ENCODE data around the gene GPR89A. TPM values are rescaled to one million over a fixed set of nuclear protein-coding genes. Genes with fewer than 3 reads are reported as not detected.
"Not testable (repeated sequence)": the region's sequence is repeated elsewhere in the genome, so short reads cannot be mapped to it uniquely, and the experiment has no call there.

Gene GPR89A
- total and polyA plus RNA-seq, 9 donors = 12.5 to 23.1 (median 18.9) TPM

DNA sequence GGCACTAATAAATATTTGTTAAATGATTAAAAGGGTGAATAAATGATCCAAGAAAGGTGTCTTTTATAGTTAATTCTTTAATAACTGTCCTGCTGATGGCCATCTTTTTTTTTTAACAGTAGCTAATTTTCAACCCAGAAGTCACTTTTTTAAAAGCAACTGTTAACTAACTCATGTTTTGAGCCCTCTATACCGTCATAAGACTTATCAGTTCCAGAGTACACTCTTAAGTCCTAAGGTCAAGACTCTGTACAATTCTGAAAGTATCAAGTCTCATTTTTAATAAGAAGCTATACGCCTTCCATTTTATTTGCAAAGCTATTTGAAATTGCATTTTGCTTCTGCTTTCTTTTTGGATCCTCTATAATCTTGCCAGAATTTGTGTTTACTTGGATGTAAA lies 3.0 kb downstream of the GPR89A start:
- H3K4me3 ChIP-seq; H3K36me3 ChIP-seq; DNase-seq; H3K27ac ChIP-seq; intact Hi-C loops (cut with DNase I); H3K4me1 ChIP-seq (ENCODE audit: insufficient read depth); H3K27me3 ChIP-seq; H3K9me3 ChIP-seq: not testable (repeated sequence)
- WGBS, 3 donors = 83 to 91% (median 86%) methylated on average over 2 of the region's 2 CpGs

DNA sequence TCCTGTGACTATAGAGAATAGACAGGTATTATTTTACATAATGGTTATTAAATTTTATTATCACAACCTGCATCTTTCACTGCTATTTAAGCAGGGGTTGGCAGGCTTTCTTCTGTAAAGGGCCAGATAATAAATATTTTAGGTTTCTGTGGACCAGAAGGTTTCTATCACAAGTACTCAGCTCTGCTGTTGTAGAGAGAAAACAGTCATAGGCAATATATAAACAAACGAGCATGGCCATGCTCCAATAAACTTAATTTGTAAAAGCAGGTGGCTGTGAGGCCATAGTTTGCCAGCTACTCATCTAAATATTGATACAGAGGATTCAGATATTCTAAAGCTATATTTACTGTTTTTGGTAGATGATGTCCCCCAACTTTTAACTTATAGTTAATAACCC lies 12.3 kb downstream of the GPR89A start:
- H3K36me3 ChIP-seq; H3K4me3 ChIP-seq; H3K27me3 ChIP-seq; H3K27ac ChIP-seq; H3K4me1 ChIP-seq (ENCODE audit: insufficient read depth); DNase-seq; H3K9me3 ChIP-seq; intact Hi-C loops (cut with DNase I): not testable (repeated sequence)
- 25 to 45% (median 25%) methylated on average over 1 of the region's 1 CpG for WGBS, 3 donors

DNA sequence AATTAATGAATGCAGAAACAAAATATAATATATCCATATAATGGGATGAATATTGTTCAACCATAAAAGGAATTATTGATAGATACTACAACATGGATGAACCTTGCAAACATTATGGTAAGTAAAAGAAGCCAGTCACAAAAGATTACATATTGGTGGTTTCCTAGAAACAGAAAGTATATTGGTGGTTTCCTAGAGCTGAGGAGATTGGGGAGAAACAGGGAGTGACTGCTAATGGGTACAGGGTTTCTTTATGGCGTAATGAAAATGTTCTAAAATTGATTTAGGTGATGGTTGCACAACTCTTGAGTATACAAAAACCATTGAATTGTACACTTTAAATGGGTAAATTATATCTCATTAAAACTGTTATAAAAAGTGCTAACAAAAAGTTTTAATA lies 14.4 kb downstream of the GPR89A start:
- WGBS, 3 donors = no CpG with 5 or more reads among the region's 1 CpG
- H3K27me3 ChIP-seq; H3K36me3 ChIP-seq; H3K4me3 ChIP-seq; H3K27ac ChIP-seq; H3K9me3 ChIP-seq; DNase-seq; intact Hi-C loops (cut with DNase I); H3K4me1 ChIP-seq (ENCODE audit: insufficient read depth): not testable (repeated sequence)

DNA sequence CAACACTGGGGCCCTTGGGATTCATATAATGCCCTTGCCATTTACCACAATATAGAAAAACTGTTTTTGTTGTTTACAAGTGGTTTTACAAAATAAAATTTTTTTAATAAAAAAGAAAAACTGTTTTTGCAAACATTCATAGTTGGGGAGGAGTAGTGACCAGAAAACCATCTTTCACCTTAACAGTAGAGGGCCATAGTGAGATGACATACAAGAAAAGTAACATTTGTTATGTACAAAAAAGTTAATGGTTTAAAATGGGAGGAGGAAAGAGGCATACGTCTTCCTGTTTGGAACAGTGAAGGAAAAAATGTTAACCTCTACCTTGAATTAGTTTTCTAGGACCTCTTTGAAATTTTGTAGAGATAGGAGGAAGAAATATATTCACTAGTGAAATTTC lies 28.4 kb downstream of the GPR89A start:
- intact Hi-C loops (cut with DNase I); DNase-seq; H3K27ac ChIP-seq; H3K36me3 ChIP-seq; H3K4me1 ChIP-seq (ENCODE audit: insufficient read depth); H3K9me3 ChIP-seq; H3K4me3 ChIP-seq; H3K27me3 ChIP-seq: not testable (repeated sequence)
- WGBS, 3 donors = 56 to 82% (median 67%) methylated on average over 1 of the region's 1 CpG

DNA sequence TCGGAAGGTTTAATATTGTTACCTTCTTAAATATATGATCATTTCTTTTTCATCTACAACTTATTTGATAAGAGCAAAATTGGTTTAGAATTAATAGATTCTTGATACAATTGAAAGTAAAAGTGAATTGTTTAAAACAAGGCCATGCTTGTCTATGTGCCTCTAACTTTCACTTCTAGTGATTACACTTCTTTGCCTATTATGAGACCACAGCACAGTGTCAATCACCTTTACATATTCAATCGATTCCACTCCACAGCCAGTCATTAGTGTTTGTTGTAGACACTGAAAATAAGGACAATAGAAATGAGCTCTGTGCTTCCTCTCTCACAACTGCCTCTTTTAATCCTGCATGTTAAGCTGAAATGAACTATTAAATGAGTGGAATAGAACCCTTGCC lies 34.1 kb downstream of the GPR89A start:
- H3K4me1 ChIP-seq (ENCODE audit: insufficient read depth); DNase-seq; H3K27me3 ChIP-seq; H3K9me3 ChIP-seq; H3K36me3 ChIP-seq; intact Hi-C loops (cut with DNase I); H3K4me3 ChIP-seq; H3K27ac ChIP-seq: not testable (repeated sequence)
- 100% methylated on average over 1 of the region's 2 CpGs for WGBS, 3 donors

DNA sequence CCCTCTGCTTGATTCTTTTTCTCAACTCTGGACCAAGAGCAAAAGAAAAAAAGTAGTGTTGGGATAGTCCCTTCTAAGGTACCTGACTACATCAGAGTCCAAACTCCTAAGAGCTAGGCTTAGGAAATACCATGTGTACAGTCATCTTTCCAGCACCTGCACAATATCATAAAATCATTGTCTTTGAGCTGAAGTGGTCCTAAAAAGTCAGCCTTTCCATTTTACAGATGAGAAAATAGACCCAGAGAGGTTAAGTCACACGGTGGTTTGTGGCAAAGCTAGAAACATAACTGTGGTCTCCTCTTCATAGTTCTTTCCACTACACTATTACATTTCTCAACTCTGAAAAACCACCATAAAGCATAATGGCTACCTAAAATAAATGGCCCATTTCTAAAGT lies 36.2 kb downstream of the GPR89A start:
- H3K4me1 ChIP-seq (ENCODE audit: insufficient read depth); DNase-seq; intact Hi-C loops (cut with DNase I); H3K4me3 ChIP-seq; H3K27ac ChIP-seq; H3K27me3 ChIP-seq; H3K9me3 ChIP-seq; H3K36me3 ChIP-seq: not testable (repeated sequence)
- no CpG with 5 or more reads among the region's 1 CpG for WGBS, 3 donors

DNA sequence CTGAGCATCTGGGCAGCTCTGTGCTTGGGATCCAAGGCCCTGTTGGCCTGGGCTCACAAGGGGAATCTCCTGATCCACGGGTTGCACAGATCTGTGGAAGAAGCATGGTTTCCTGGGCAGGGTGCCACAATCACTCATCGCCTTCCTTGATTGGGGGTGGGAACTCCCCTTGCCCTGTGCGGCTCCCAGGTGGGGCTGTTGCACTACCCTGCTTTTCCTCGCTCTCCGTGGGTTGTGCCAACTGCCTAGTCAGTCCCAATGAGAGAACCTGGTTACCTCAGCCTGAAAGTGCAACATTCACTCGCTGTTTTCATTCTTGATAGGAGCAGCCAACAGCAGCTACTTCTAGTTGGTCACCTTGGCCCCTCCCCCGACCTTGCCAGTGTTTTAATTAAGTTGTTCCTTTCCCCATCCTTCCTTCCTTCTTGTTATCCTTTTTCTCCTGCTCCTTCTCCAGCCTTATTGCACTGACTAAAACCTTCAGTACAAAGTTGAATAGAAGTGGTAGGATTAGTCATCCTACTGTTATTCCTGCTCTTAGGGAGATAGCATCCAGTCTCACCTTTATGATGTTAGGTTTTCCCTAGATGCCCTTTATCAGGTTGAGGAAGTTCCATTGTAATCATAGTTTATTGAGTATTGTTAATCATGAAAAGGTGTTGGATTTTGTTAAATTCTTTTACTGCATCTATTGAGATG lies 48.6 kb downstream of the GPR89A start:
- intact Hi-C loops (cut with DNase I); H3K4me1 ChIP-seq (ENCODE audit: insufficient read depth); H3K27ac ChIP-seq; H3K27me3 ChIP-seq; H3K9me3 ChIP-seq; H3K36me3 ChIP-seq; H3K4me3 ChIP-seq; DNase-seq: not testable (repeated sequence)
- WGBS, 3 donors = 90 to 100% (median 96%) methylated on average over 2 to 5 of the region's 7 CpGs

DNA sequence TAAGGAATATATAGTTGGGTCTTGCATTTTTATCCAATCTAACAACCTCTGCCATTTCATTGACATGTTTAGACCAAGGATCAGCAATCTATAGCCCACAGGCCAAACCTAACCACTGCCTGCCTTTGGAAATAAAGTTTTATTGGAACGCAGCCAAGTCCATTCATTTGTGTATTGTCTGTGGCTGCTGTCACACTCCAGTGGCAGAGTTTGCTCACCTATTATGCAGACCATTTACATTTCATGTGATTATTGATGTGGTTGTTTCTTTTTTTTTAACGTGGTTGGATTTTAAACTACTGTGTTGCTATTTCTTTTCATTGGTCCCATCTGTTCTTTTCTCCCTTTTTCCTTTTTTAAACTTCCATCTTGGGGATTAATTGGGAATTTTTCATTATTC lies 54.7 kb downstream of the GPR89A start:
- DNase-seq; H3K27me3 ChIP-seq; H3K27ac ChIP-seq; intact Hi-C loops (cut with DNase I); H3K4me3 ChIP-seq; H3K9me3 ChIP-seq; H3K36me3 ChIP-seq; H3K4me1 ChIP-seq (ENCODE audit: insufficient read depth): not testable (repeated sequence)
- WGBS, 3 donors = 71 to 89% (median 83%) methylated on average over 2 of the region's 2 CpGs

DNA sequence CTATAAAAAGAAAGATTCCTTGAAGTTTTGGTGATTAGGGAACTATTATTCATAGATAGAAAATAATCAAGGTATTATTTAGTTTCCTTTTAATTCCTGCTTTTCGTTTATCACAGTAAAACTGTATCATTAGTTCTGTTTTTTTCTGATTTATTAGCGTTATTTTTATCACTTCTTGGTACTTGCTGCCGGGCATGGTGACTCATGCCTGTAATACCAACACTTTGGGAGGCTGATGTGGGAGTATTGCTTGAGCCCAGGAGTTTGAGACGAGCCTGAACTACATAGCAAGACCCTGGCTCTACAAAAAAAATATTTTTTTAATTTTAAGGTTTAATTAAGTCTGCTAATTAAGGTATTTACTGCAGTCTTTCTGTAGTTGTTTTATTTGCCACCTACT lies 57.2 kb downstream of the GPR89A start:
- intact Hi-C loops (cut with DNase I); H3K4me1 ChIP-seq (ENCODE audit: insufficient read depth); H3K4me3 ChIP-seq; DNase-seq; H3K9me3 ChIP-seq; H3K27me3 ChIP-seq; H3K36me3 ChIP-seq; H3K27ac ChIP-seq: not testable (repeated sequence)
- WGBS, 3 donors = 8 to 38% (median 25%) methylated on average over 4 of the region's 4 CpGs

DNA sequence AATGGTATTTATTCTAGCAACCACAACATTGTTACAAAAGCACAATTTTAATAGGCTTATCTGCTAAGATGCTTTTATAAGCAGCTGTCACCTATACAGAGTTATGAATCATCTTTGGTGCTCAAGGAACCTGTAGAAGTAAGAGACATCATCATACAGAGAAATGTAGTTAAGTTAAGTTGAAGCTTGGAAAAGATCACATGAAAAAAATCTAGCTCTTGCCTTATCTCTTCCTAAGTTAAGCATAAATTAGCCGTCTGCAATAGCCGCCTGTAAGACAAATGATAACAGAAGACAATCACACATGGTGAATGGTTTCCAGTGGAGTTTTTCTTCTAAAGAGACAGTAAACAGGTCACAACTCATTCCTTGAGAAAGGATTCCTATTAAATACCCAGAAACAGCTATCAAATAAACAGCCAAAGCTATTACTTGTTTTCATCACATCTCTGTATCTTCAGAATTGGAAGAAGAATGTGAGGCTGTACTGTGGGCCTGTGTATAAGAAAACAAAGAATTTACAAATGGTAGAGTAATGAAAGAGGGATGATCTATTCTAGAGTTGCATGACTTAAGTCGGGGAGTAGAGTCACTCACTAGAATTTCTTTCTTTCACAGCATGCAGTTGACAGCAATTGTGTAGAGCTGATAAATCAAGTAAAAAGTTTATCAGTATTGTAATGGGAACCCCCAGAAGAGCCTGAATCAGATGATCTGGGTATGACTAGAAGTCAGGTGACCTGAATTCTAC lies 63.4 kb downstream of the GPR89A start:
- 38 to 73% (median 71%) methylated on average over 1 to 2 of the region's 3 CpGs for WGBS, 3 donors
- H3K9me3 ChIP-seq; H3K27ac ChIP-seq; H3K4me1 ChIP-seq (ENCODE audit: insufficient read depth); H3K4me3 ChIP-seq; intact Hi-C loops (cut with DNase I); DNase-seq; H3K27me3 ChIP-seq; H3K36me3 ChIP-seq: not testable (repeated sequence)

DNA sequence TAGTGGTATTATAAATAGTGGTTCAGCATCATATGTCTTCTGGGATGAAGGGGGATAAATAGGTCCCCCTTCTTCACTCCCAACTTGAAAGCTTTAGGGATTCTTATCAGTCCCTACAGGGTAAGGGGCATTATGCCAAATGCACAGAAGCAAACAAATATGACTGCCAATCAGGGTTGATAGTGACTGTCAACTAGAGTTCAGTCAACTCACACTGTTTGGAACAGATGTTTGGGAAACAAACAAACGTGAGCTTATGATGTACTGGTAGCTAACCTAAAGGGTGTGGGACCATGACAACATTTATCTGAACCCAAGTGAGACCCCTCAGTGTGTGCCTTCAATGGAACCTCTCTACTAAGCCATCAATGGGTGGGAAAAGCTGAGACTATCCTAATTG lies 65.4 kb downstream of the GPR89A start:
- H3K36me3 ChIP-seq; H3K4me1 ChIP-seq (ENCODE audit: insufficient read depth); H3K27me3 ChIP-seq; intact Hi-C loops (cut with DNase I); H3K4me3 ChIP-seq; H3K9me3 ChIP-seq; H3K27ac ChIP-seq; DNase-seq: not testable (repeated sequence)
- WGBS, 3 donors = no CpG with 5 or more reads among the region's 1 CpG

DNA sequence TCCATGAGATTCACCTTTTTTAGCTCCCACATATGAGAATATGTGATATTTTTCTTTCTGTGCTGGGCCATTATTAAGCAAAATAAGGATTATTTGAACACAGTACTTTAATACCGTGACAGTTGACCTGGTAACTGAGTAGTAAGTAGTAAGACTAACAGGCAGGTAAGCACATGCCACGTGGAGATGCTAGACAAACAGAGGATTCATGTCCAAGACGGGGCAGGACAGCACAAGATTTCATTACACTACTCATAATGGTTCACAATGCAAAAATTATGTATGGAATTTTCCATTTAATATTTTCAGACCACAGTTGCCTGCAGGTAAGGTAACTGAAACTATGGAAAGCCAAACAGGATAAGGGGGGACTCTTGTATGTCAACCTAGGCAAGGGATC lies 77.1 kb downstream of the GPR89A start:
- H3K27me3 ChIP-seq; H3K36me3 ChIP-seq; H3K4me1 ChIP-seq (ENCODE audit: insufficient read depth); DNase-seq; H3K27ac ChIP-seq; intact Hi-C loops (cut with DNase I); H3K9me3 ChIP-seq; H3K4me3 ChIP-seq: not testable (repeated sequence)
- 93% methylated on average over 2 of the region's 3 CpGs; no CpG with 5 or more reads in 2 of the 3 donors for WGBS, 3 donors
